DND-41 (cell line): ENCODE data around the gene RFTN1.

Experiments
- EZH2 ChIP-seq: IDR thresholded peaks from 3 replicates; pipeline ENCODE4 v1.6.1; 2012; ENCODE audit warnings: borderline replicate concordance, low read depth, mild to moderate bottlenecking, moderate library complexity, low read length, inconsistent platforms; ENCODE audit not compliant: severe bottlenecking
- TF ChIP-seq, protein P1 (sequence below): IDR thresholded peaks from 2 replicates; pipeline ENCODE4 v1.5.1; 2012; ENCODE audit warnings: borderline replicate concordance, low read length, moderate library complexity, mild to moderate bottlenecking; ENCODE audit not compliant: poor library complexity, severe bottlenecking; ENCODE audit errors: extremely low read depth

DNA sequence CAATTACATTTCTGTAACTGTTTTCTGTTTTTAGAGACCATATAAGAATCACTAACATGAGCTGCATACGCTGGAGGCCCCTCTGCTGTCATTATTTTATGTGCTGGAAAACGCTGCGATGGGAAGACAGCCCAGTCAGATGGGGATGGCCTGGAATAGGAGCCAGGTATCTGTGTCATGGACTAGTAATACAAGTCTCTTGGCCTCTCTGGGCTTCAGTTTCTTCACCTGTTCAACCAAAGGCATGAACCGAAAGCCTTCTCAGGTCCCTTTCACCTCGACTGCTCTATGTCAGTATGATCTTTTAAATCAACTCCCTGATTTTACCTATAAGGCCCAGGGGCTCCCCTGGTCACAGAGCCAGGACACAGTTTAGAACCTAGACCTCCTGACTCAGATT, 14.6 kb upstream of the RFTN1 start:
- TF ChIP-seq, protein P1, sequence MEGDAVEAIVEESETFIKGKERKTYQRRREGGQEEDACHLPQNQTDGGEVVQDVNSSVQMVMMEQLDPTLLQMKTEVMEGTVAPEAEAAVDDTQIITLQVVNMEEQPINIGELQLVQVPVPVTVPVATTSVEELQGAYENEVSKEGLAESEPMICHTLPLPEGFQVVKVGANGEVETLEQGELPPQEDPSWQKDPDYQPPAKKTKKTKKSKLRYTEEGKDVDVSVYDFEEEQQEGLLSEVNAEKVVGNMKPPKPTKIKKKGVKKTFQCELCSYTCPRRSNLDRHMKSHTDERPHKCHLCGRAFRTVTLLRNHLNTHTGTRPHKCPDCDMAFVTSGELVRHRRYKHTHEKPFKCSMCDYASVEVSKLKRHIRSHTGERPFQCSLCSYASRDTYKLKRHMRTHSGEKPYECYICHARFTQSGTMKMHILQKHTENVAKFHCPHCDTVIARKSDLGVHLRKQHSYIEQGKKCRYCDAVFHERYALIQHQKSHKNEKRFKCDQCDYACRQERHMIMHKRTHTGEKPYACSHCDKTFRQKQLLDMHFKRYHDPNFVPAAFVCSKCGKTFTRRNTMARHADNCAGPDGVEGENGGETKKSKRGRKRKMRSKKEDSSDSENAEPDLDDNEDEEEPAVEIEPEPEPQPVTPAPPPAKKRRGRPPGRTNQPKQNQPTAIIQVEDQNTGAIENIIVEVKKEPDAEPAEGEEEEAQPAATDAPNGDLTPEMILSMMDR, result no peak
- TF ChIP-seq EZH2, result no peak
